Right lobe of liver (tissue), 4 donors: ENCODE data around the gene ELK3.

ENCODE experiments used
- POLR2A ChIP-seq: fragments of 450-650 bp; IDR thresholded peaks from one replicate; pipeline ENCODE4 v1.6.1; 2017; ENCODE audit warnings: antibody characterized with exemption, mild to moderate bottlenecking
- TF ChIP-seq, protein P1 (sequence below), 4 donors: fragments of 200-600 bp in 3 of 4; fragments of 450-650 bp in 1 of 4; IDR thresholded peaks; one replicate each; pipeline versions ENCODE4 v1.5.1 to v1.8.0; 2016 to 2022; ENCODE audit warnings: antibody characterized with exemption in 4 of 4, mild to moderate bottlenecking in 2 of 4
- donor health status: DM: no; HTN: no; CAD: no.
- donor health status: DM: no; HTN: no; CAD: no.
- donor health status: DM: no; HTN: yes; CAD: no.

DNA sequence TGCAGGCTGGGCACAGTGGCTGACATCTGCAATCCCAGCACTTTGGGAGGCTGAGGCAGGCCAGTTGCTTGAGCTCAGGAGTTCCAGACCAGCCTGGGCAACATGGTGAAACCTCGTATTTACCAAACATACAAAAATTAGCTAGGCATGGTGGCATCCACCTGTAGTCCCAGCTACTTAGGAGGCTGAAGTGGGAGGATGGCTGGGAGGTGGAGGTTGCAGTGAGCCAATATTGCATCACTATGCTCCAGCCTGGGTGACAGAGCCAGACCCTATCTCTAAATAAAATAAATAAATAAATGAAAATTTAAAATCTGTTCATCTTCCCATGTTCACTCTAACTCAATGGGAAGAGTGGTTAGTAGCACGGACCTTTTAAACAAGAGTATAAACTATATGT lies 71.2 kb downstream of the ELK3 start:
- TF ChIP-seq, protein P1, sequence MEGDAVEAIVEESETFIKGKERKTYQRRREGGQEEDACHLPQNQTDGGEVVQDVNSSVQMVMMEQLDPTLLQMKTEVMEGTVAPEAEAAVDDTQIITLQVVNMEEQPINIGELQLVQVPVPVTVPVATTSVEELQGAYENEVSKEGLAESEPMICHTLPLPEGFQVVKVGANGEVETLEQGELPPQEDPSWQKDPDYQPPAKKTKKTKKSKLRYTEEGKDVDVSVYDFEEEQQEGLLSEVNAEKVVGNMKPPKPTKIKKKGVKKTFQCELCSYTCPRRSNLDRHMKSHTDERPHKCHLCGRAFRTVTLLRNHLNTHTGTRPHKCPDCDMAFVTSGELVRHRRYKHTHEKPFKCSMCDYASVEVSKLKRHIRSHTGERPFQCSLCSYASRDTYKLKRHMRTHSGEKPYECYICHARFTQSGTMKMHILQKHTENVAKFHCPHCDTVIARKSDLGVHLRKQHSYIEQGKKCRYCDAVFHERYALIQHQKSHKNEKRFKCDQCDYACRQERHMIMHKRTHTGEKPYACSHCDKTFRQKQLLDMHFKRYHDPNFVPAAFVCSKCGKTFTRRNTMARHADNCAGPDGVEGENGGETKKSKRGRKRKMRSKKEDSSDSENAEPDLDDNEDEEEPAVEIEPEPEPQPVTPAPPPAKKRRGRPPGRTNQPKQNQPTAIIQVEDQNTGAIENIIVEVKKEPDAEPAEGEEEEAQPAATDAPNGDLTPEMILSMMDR (IDR thresholded peaks at IDR 0.05), result no peak
- TF ChIP-seq POLR2A, result no peak
